Measurements from ENCODE around the gene MAGI2.
"Not testable (repeated sequence)": the region's sequence is repeated elsewhere in the genome, so short reads cannot be mapped to it uniquely, and the experiment has no call there.

The MAGI2 gene

DNA sequence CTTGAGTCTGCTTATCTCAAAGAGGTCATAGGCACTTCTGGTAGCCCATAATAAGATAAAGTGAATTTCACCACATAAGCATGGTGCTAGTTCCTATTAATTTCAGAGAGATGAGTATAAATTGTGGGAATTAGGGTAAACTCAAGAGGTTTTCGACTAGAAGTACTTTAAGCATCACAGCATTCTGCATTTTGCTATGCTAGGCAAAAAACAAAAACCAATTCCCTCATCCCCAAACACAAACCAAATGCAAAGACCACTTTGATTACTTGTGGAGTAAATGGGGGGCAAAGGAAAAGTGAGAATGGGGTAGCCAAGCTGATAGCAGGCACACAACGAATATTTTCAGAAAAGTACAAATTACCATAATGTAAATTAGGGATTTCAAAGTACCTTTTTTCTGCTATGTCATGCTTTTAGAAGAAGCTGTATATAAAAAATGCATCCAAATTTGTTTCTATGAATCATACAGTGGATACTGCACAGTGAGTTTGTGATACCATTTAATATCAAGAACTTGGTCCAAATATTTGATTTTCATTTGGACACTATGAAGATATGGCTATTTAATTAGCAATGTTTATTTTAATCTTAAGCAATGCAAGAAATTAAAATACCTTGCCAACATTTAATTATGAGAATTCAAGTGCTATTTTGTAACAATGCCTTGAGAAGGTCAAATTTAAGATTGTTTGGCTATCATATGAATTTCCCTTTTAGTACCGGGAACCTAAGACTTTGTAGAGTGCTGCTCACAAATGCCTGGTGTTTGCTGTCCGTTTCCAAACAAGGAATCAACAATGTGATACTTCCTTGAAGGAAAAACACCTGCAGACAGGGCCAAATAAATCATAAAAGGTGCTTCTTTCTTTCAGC lies 1199.4 kb downstream of the MAGI2 start:
- DNase-seq = no peak

GRCh38 chr7:78248867-78249266 lies 1204.6 kb downstream of the MAGI2 start:
- no peak for DNase-seq

- DNase-seq = no peak
Measured at GRCh38 chr7:78247910-78248689, 1205.4 kb downstream of the MAGI2 start.

GRCh38 chr7:78240179-78240578 lies 1213.3 kb downstream of the MAGI2 start:
- DNase-seq = not testable (repeated sequence)

DNA sequence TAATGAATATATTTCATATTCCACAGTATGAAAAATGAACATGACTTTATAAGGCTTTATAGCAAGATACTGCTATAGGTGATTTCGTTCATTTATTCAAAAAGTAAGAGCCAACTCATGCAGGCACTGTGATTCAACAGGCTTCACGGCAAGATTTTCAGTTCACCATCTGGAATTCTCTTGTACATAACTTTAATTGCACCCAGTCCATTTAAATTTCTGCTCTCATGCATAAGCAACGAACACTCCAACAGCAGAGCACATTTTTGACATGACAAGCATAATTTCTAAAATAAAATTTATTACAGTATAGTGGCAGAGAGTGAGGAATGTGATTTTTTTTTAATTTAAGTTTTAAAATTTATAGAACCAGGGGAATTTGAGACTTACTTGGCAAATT lies 1218.8 kb downstream of the MAGI2 start:
- DNase-seq = no peak

DNA sequence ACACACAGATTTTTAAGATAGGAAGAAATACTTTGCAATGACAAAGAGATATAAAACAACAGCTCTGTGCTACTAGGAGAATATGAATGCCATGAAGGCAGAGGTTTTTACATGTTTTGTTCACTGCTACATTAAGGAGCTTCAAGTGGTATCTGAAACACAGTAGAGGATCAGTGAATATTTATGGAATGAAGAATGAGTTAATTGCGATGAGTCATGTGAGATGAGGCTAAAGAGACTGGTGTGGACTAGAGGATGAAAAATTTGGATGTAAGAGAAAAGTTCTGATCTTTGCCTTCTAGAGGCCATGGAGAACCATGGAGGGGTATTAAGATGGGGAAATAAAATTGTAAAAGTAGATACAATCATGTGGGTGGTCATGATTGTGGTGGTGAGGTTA lies 1220.7 kb downstream of the MAGI2 start:
- DNase-seq = no peak

GRCh38 chr7:78226059-78226719 lies 1227.3 kb downstream of the MAGI2 start:
- no peak for DNase-seq

DNA sequence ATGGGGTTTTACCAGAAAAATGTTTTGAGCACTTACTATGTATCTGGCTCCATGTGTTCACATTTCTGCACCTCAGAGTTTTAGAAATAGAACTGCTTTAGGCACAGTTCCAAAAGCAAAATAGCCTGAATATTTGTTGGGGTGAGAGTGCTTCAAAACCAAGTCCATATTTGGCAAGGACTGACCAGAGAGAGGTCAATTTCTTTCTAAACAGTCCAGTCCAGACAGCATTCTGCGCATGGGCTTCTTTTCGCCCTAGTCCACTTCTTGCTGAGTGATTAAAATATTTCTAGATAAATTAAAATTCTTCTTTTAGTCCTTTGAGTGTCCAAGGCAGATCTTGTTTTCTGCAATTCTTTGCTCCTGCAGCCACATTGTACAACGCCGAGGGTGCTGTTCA lies 1227.9 kb downstream of the MAGI2 start:
- DNase-seq = no peak

GRCh38 chr7:78224923-78225322 lies 1228.5 kb downstream of the MAGI2 start:
- DNase-seq = no peak

DNA sequence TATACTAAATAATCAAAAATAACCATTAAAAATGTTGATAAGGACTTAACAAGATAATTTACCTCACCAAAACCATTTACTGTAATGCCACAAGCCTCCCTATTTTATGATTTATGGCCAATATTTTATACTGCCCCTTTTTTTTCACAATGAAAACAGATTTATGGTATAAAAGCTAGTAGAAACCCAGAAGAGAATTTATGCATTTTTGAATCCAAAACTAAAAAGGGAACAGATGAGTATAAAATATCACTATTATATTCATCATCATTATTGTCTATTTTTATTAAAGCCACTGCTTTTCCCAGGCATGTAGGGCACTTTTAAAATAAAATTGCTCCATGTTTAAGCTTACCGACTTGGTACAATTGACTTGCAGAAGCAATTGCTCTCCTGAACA lies 1229.9 kb downstream of the MAGI2 start:
- no peak for DNase-seq

- no peak for DNase-seq
Measured at GRCh38 chr7:78222001-78222751, 1231.3 kb downstream of the MAGI2 start.

- no peak for DNase-seq
Measured at GRCh38 chr7:78220754-78221153, 1232.7 kb downstream of the MAGI2 start.

DNA sequence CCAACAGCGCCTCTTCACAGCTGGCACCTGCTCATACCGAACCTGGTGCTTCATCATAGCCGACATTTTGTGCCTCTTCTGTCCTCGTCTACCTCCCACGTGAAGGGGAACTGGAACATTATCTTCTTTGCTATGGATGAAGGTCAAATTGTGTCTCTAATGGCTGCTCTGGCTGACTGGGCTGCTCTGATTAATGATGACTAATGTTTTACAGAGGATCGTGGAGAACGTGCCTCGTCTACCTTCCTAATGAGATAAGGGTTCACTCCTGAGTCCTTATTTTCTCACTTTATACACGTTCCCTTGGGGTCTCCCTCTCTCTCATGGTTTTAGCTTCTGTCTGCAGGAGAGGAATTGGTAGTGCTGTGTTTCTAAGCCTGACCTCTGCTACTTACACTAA lies 1234.6 kb downstream of the MAGI2 start:
- DNase-seq = no peak

GRCh38 chr7:78218051-78218450 lies 1235.4 kb downstream of the MAGI2 start:
- DNase-seq = no peak

DNA sequence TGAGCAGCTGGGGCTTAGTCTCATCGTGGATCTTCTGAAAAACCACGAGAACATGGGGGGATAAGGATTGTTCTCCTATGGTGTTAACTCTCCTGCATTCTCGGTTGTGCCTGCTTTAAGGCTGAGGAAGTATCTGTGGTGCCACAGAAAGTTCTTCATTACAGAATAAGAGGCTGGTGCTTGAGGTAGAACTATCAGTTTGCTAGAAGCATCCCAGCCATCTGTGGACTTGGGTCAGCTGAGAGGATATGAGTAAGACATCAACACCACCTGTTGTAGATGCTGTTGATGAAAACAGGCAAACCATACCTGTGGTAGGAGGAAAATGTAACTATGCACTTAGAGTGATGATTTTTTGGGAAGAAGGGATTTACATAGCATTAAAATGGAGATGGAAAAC lies 1238.3 kb downstream of the MAGI2 start:
- no peak for DNase-seq

GRCh38 chr7:78213402-78213801 lies 1240.1 kb downstream of the MAGI2 start:
- DNase-seq = no peak

DNA sequence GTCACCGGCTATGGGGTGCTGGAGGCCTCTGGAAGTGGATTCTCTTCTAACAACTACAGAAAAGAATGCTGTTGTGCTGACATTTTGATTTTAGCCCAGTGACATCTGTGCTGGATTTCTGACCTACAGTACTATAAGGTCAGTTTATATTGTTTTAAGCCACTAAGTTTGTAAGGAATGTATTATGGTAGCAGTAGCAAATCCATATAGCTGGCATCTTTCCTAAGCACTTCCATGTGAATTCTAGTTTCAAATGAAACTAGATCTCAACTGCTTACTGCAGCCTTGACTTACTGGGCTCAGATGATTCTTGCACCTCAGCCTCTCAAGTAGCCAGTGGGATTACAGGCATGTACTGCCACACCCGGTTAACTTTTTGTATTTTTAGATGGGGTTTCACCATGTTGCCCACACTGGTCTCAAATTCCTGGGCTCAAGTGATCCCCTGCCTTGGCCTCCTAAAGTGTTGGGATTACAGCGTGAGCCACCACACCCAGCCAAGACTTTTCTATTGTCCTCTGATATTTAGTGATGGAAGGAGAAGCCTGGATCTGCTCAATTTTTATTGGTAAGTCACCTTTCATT lies 1240.9 kb downstream of the MAGI2 start:
- DNase-seq = no peak

- no peak for DNase-seq
Measured at GRCh38 chr7:78207269-78207668, 1246.2 kb downstream of the MAGI2 start.

GRCh38 chr7:78206769-78207168 lies 1246.7 kb downstream of the MAGI2 start:
- DNase-seq = no peak

DNA sequence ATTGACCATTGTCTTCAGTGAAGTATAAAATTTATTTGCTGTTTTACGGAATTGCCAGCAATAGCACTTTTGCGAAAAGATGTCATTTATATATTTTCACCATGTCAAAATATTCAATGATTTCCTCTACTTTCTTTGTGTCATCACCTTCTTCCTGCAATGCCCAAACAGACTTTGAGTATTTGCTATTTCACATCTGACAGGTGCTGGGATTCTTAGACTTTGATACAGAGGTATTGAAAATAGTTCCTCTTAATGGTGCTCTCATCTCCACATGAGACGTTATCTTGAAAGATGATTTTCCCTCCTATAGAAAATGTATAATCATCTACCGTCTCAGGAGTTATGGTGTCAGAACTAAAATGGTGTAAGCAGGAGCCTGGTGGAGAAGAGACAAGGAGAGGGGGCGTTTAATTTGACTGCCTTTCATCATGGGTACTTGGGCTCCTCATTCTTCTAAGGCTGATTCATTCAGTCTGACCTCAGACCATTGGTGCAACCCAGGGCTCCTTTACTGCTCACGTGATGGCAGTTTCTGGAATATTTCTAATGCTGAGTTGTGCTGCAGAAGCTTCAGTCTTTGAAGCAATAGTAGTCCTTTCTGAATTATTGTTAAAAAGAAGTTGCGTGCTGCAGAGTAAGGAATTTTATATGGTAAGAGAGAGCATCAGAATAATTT lies 1250.3 kb downstream of the MAGI2 start:
- no peak for DNase-seq

GRCh38 chr7:78198756-78199155 lies 1254.7 kb downstream of the MAGI2 start:
- DNase-seq = no peak

GRCh38 chr7:78197447-78197846 lies 1256.0 kb downstream of the MAGI2 start:
- no peak for DNase-seq
